ENCODE data around the gene NME9.

NME9 gene

GRCh38 chr3:138265745-138266144, 63.9 kb downstream of the NME9 start:
- H3K36me3 ChIP-seq (replicated peaks in 1 of 2; ENCODE audit: control insufficient read depth in 2 of 2, insufficient read depth in 2 of 2, low read length in 2 of 2): peaks cover 2 to 70% of the 10 kb centered on the region in 2 donors
- no CpG with 5 or more reads among the region's 1 CpG for WGBS, 2 donors (ENCODE audit: extremely low coverage in 2 of 2, insufficient read length in 2 of 2, insufficient replicate concordance in 1 of 2)
- no peak overlapping the region for H3K27ac ChIP-seq (replicated peaks; ENCODE audit: low read length)

GRCh38 chr3:138263104-138263503, 66.5 kb downstream of the NME9 start:
- H2BK15ac ChIP-seq (ENCODE audit: low read length): no peak overlapping the region
- DNase-seq (ENCODE audit: low spot score): no peak
- no peak overlapping the region for H4K91ac ChIP-seq (ENCODE audit: low read depth, low read length, poor library complexity)
- no peak overlapping the region for H3K18ac ChIP-seq (ENCODE audit: low read length)
- WGBS, 2 donors (ENCODE audit: extremely low coverage in 2 of 2, insufficient read length in 2 of 2, insufficient replicate concordance in 1 of 2): no CpG with 5 or more reads among the region's 2 CpGs
- H2BK5ac ChIP-seq (ENCODE audit: low read length): no peak overlapping the region
- H4K8ac ChIP-seq (ENCODE audit: low read depth, low read length): no peak overlapping the region
- no peak overlapping the region for H3K4ac ChIP-seq (ENCODE audit: low read length)
- H2BK12ac ChIP-seq (ENCODE audit: low read length): no peak overlapping the region
- H3K23ac ChIP-seq (ENCODE audit: low read depth, low read length, poor library complexity): no peak overlapping the region
- H3K9me3 ChIP-seq (replicated peaks in 1 of 2; ENCODE audit: control insufficient read depth in 2 of 2, insufficient read depth in 1 of 2, low read depth in 1 of 2, low read length in 2 of 2): no peaks in the 10 kb centered on the region
- H3K14ac ChIP-seq (ENCODE audit: low read length): no peak overlapping the region
- H3K4me1 ChIP-seq (ENCODE audit: control insufficient read depth in 2 of 2, insufficient read depth in 1 of 2, low read depth in 1 of 2, low read length in 2 of 2): no peaks in the 10 kb centered on the region
- no peak overlapping the region for H2BK120ac ChIP-seq (ENCODE audit: low read depth, low read length)
- peaks cover 2 to 56% of the 10 kb centered on the region in 2 donors for H3K36me3 ChIP-seq (replicated peaks in 1 of 2; ENCODE audit: control insufficient read depth in 2 of 2, insufficient read depth in 2 of 2, low read length in 2 of 2)
- H3K4me3 ChIP-seq (ENCODE audit: low read length in 2 of 2): no peak overlapping the region
- no peaks in the 10 kb centered on the region for H3K79me1 ChIP-seq (ENCODE audit: low read depth, low read length)
- H2AK5ac ChIP-seq (ENCODE audit: low read depth, low read length): no peak overlapping the region
- H3K27ac ChIP-seq (replicated peaks; ENCODE audit: low read length): no peak overlapping the region
- no peaks in the 10 kb centered on the region for H3K27me3 ChIP-seq (ENCODE audit: control insufficient read depth in 3 of 3, insufficient read depth in 3 of 3, low read depth in 1 of 3, low read length in 3 of 3)
- H2AFZ ChIP-seq (ENCODE audit: low read length): no peak overlapping the region
- no peak overlapping the region for H3K9ac ChIP-seq (ENCODE audit: low read depth, low read length, poor library complexity)
- no peak overlapping the region for H3K4me2 ChIP-seq (ENCODE audit: insufficient read depth, low read length, poor library complexity, severe bottlenecking)

More at GRCh38 chr3:138265745-138266144, 63.9 kb downstream of the NME9 start:
- H3K4ac ChIP-seq (ENCODE audit: low read length): no peak overlapping the region
- H4K8ac ChIP-seq (ENCODE audit: low read depth, low read length): no peak overlapping the region
- H3K27me3 ChIP-seq (ENCODE audit: control insufficient read depth in 3 of 3, insufficient read depth in 3 of 3, low read depth in 1 of 3, low read length in 3 of 3): no peaks in the 10 kb centered on the region
- H3K23ac ChIP-seq (ENCODE audit: low read depth, low read length, poor library complexity): no peak overlapping the region
- DNase-seq (ENCODE audit: low spot score): no peak
- H3K9me3 ChIP-seq (replicated peaks in 1 of 2; ENCODE audit: control insufficient read depth in 2 of 2, insufficient read depth in 1 of 2, low read depth in 1 of 2, low read length in 2 of 2): no peaks in the 10 kb centered on the region
- no peak overlapping the region for H2BK12ac ChIP-seq (ENCODE audit: low read length)
- H3K4me1 ChIP-seq (ENCODE audit: control insufficient read depth in 2 of 2, insufficient read depth in 1 of 2, low read depth in 1 of 2, low read length in 2 of 2): no peaks in the 10 kb centered on the region
- H3K14ac ChIP-seq (ENCODE audit: low read length): no peak overlapping the region
- no peak overlapping the region for H3K9ac ChIP-seq (ENCODE audit: low read depth, low read length, poor library complexity)
- no peak overlapping the region for H2BK5ac ChIP-seq (ENCODE audit: low read length)
- H3K79me1 ChIP-seq (ENCODE audit: low read depth, low read length): no peaks in the 10 kb centered on the region
- H2AFZ ChIP-seq (ENCODE audit: low read length): no peak overlapping the region
- no peak overlapping the region for H2BK15ac ChIP-seq (ENCODE audit: low read length)
- no peak overlapping the region for H2BK120ac ChIP-seq (ENCODE audit: low read depth, low read length)
- no peak overlapping the region for H4K91ac ChIP-seq (ENCODE audit: low read depth, low read length, poor library complexity)
- no peak overlapping the region for H3K4me3 ChIP-seq (ENCODE audit: low read length in 2 of 2)
- no peak overlapping the region for H2AK5ac ChIP-seq (ENCODE audit: low read depth, low read length)
- no peak overlapping the region for H3K4me2 ChIP-seq (ENCODE audit: insufficient read depth, low read length, poor library complexity, severe bottlenecking)
- H3K18ac ChIP-seq (ENCODE audit: low read length): no peak overlapping the region

- Histone ChIP-seq H3K9ac (ENCODE audit: low read depth, low read length, poor library complexity) (no peak overlapping the region), H3K23ac (ENCODE audit: low read depth, low read length, poor library complexity) (no peak overlapping the region), H3K4me1 (ENCODE audit: control insufficient read depth in 2 of 2, insufficient read depth in 1 of 2, low read depth in 1 of 2, low read length in 2 of 2) (no peaks in the 10 kb centered on the region), H3K4me3 (ENCODE audit: low read length in 2 of 2) (no peak overlapping the region), H3K9me3 (replicated peaks in 1 of 2; ENCODE audit: control insufficient read depth in 2 of 2, insufficient read depth in 1 of 2, low read depth in 1 of 2, low read length in 2 of 2) (no peaks in the 10 kb centered on the region), H2BK5ac (ENCODE audit: low read length) (no peak overlapping the region), H2AK5ac (ENCODE audit: low read depth, low read length) (no peak overlapping the region), H3K27me3 (ENCODE audit: control insufficient read depth in 3 of 3, insufficient read depth in 3 of 3, low read depth in 1 of 3, low read length in 3 of 3) (no peaks in the 10 kb centered on the region), H3K14ac (ENCODE audit: low read length) (no peak overlapping the region), H2BK120ac (ENCODE audit: low read depth, low read length) (no peak overlapping the region), H3K4ac (ENCODE audit: low read length) (no peak overlapping the region), H4K8ac (ENCODE audit: low read depth, low read length) (no peak overlapping the region), H3K79me1 (ENCODE audit: low read depth, low read length) (no peaks in the 10 kb centered on the region), H3K36me3 (replicated peaks in 1 of 2; ENCODE audit: control insufficient read depth in 2 of 2, insufficient read depth in 2 of 2, low read length in 2 of 2) (peaks cover 2 to 39% of the 10 kb centered on the region in 2 donors), H4K91ac (ENCODE audit: low read depth, low read length, poor library complexity) (no peak overlapping the region), H3K27ac (replicated peaks; ENCODE audit: low read length) (no peak overlapping the region), H2BK12ac (ENCODE audit: low read length) (no peak overlapping the region), H2AFZ (ENCODE audit: low read length) (no peak overlapping the region), H2BK15ac (ENCODE audit: low read length) (no peak overlapping the region), H3K18ac (ENCODE audit: low read length) (no peak overlapping the region), H3K4me2 (ENCODE audit: insufficient read depth, low read length, poor library complexity, severe bottlenecking) (no peak overlapping the region)
- DNase-seq (ENCODE audit: low spot score): no peak
- WGBS, 2 donors (ENCODE audit: extremely low coverage in 2 of 2, insufficient read length in 2 of 2, insufficient replicate concordance in 1 of 2): no CpG with 5 or more reads among the region's 1 CpG
Measured at GRCh38 chr3:138260611-138261010, 69.0 kb downstream of the NME9 start.

- Histone ChIP-seq H2AK5ac (ENCODE audit: low read depth, low read length) (no peak overlapping the region), H3K9ac (ENCODE audit: low read depth, low read length, poor library complexity) (no peak overlapping the region), H3K18ac (ENCODE audit: low read length) (no peak overlapping the region), H2BK120ac (ENCODE audit: low read depth, low read length) (no peak overlapping the region), H3K4ac (ENCODE audit: low read length) (no peak overlapping the region), H3K4me2 (ENCODE audit: insufficient read depth, low read length, poor library complexity, severe bottlenecking) (no peak overlapping the region), H3K4me3 (ENCODE audit: low read length in 2 of 2) (no peak overlapping the region), H3K4me1 (ENCODE audit: control insufficient read depth in 2 of 2, insufficient read depth in 1 of 2, low read depth in 1 of 2, low read length in 2 of 2) (no peaks in the 10 kb centered on the region), H2BK12ac (ENCODE audit: low read length) (no peak overlapping the region), H4K8ac (ENCODE audit: low read depth, low read length) (no peak overlapping the region), H3K14ac (ENCODE audit: low read length) (no peak overlapping the region), H2AFZ (ENCODE audit: low read length) (no peak overlapping the region), H3K36me3 (replicated peaks in 1 of 2; ENCODE audit: control insufficient read depth in 2 of 2, insufficient read depth in 2 of 2, low read length in 2 of 2) (peaks cover 2 to 27% of the 10 kb centered on the region in 2 donors), H2BK15ac (ENCODE audit: low read length) (no peak overlapping the region), H3K27me3 (ENCODE audit: control insufficient read depth in 3 of 3, insufficient read depth in 3 of 3, low read depth in 1 of 3, low read length in 3 of 3) (no peaks in the 10 kb centered on the region), H3K9me3 (replicated peaks in 1 of 2; ENCODE audit: control insufficient read depth in 2 of 2, insufficient read depth in 1 of 2, low read depth in 1 of 2, low read length in 2 of 2) (no peaks in the 10 kb centered on the region), H3K27ac (replicated peaks; ENCODE audit: low read length) (no peak overlapping the region), H4K91ac (ENCODE audit: low read depth, low read length, poor library complexity) (no peak overlapping the region), H2BK5ac (ENCODE audit: low read length) (no peak overlapping the region), H3K23ac (ENCODE audit: low read depth, low read length, poor library complexity) (no peak overlapping the region), H3K79me1 (ENCODE audit: low read depth, low read length) (no peaks in the 10 kb centered on the region)
- WGBS, 2 donors (ENCODE audit: extremely low coverage in 2 of 2, insufficient read length in 2 of 2, insufficient replicate concordance in 1 of 2): no CpG with 5 or more reads among the region's 4 CpGs
- no peak for DNase-seq (ENCODE audit: low spot score)
Measured at GRCh38 chr3:138259126-138259525, 70.5 kb downstream of the NME9 start.

Data from neuronal stem cell (in vitro differentiated cells).